Epithelial cell of proximal tubule (primary cell): Measurements from ENCODE around the gene APOL6. TPM values are rescaled to one million over a fixed set of nuclear protein-coding genes. Genes with fewer than 3 reads are reported as not detected.
"Not testable (repeated sequence)": the region's sequence is repeated elsewhere in the genome, so short reads cannot be mapped to it uniquely, and the experiment has no call there.

ENCODE experiments used
- DNase-seq: peaks from one replicate; pipeline ENCODE4 v3.0.0-alpha.2; 2011; ENCODE audit warnings: low read depth
- H3K4me3 ChIP-seq: 2 replicates; pipeline ENCODE4 v1.5.1; 2011; ENCODE audit warnings: low read depth, mild to moderate bottlenecking, low read length
- CTCF ChIP-seq: conservative IDR thresholded peaks from 2 replicates; pipeline ENCODE4 v1.5.1; 2012; ENCODE audit warnings: low read depth, mild to moderate bottlenecking, low read length
- total RNA-seq: library from RNA; depleted of rRNA; stranded (reverse); fragments of >200 nt; gene quantifications from 2 replicates; pipeline ENCODE4 v1.2.3, GENCODE V29; 2015

Gene APOL6
- total RNA-seq, 1 donor from 2014 or later = 6.5 TPM

DNA sequence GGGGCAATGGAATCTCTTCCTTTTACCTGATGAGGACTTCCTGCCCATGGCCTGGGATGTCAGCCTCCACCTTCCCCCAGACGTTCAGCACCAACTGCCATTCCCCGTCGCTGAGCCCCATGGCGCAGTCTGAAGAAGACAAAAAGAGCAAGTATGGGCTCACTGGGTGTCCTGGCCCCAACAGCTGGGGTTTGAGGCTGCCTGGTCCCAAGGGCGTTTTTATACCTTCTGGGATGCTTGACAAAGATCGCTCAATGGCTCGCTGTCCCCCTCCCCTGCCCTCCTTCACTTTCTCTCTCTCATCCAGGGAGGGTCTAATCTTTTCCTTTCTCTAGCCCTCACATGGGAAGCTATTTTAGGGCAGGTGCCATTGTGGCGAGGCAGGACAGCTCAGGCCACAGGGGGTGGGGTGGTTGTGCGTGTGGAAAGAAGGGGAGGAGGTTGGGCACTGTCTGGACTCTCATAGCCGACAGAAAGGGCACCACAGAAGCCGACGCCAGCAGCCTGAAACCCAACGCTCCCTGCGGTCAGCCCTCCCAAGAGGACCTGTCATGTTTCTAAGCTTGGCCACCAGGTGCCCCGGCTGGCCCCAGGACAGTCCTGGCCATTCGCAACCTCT, 31.0 kb upstream of the APOL6 start, which contains the start of gene MB:
MB (minus strand) TSS at position 193 of the 619 bp plus-strand sequence; CDS start at position 121, 72 bp downstream.
- no peak for DNase-seq
- TF ChIP-seq CTCF = no peak
- H3K4me3 ChIP-seq = no peak within 1 kb of the TSS

DNA sequence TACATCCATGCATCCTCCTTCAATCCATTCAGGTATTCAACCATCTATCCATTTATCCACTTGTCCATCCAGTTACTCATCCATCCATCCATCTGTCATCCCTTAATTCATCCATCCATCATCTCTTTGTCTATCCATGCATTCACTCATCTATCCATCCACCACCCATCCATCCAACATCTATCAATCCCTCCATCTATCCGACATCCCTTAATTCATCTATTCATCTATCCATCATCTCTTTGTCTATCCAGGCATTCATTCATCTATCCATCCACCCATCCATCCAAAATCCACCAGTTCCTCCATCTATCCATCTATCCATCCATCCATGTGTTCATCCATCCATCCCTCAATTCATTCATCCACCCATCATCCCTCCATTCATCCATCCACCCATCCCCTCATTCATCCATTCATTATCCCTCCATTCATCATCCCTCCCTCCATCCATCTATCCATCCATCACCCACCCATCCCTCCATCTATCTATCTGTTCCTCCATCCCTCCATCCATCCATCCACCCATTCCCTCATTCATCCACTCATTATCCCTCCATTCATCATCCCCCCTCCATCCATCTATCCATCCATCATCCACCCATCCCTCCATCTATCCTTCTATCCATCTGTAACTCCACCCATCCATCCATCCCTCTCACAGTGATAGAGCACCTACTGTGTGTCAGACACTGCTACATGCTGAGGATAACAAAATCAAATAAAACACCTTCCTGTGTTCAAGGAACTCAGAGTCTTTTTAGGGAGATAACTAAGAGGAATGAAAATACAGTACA, 29.6 kb upstream of the APOL6 start:
- TF ChIP-seq CTCF = no peak
- no peak overlapping the region for H3K4me3 ChIP-seq
- no peak for DNase-seq

- no peak for TF ChIP-seq CTCF
- DNase-seq = no peak
- H3K4me3 ChIP-seq = no peak overlapping the region
Observed at GRCh38 chr22:35619336-35620094, 28.7 kb upstream of the APOL6 start.

- no peak for DNase-seq
- no peak overlapping the region for H3K4me3 ChIP-seq
- no peak for TF ChIP-seq CTCF
Observed at GRCh38 chr22:35620624-35621251, 27.5 kb upstream of the APOL6 start.

DNA sequence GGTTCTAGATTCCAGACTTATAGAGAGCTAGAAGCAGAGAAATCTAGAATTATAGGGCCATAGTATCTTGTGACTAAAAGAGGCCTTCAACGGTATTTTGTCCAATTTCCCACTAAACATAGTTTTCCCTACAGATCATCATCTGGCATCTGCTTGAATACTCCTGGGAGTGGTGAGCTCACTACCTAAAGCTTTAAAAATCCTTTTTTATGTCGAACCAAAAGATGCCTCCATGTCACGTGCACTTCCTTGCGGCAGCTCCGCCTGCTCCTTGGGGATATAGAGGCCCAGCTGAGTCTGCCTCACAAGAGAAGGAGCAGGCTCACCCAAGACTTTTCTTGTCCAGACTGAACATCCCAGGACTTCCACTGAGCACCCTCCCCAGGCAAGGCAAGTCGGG, 26.8 kb upstream of the APOL6 start:
- H3K4me3 ChIP-seq = no peak overlapping the region
- no peak for DNase-seq
- TF ChIP-seq CTCF = no peak

DNA sequence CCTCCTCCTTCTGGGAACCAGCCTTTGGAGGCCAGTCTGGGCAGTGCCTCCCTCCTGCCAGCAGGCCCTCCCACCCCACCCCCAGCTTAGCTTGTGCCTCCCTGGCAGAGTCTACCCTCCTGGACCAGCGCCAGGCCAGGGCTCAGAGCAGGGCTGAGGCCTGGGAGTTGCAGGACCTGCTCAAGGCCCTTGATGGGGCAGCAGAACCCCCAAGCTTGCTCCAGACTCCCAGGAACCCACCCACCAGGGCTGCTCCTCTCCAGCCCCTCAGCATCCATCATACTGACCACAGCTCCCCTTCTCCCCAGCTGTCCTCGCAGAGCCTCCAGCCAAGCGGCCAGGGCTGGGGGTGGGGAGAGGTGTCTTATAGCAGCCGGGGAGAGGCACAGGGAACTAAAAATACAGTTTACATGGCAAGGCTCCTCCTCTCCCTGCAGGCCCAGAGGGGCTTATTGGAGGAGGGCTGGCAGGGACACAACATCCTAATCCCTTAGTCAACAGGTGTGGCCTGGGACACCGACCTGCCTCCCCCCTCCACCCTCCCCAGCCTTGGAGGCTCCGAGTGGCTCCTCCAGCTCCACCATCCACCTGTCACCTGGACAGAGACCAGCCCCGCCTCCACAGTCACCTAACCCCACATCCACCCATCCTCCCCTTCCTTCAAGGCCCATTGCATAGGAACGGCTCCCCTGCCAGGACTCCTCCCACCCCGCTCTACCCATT, 25.9 kb upstream of the APOL6 start:
- TF ChIP-seq CTCF = no peak
- H3K4me3 ChIP-seq = no peak overlapping the region
- no peak for DNase-seq

GRCh38 chr22:35623885-35624284, 24.4 kb upstream of the APOL6 start:
- not testable (repeated sequence) for H3K4me3 ChIP-seq, DNase-seq
